Right forelimb (tissue), 1 donor: ENCODE data around the gene KIFC3.
A peak's percentile ranks its signal among the peaks of the same experiment; 100 is the strongest.
"Not testable (repeated sequence)": the region's sequence is repeated elsewhere in the genome, so short reads cannot be mapped to it uniquely, and the experiment has no call there.

ENCODE experiments used
- DNase-seq: peaks from one replicate; pipeline ENCODE4 v3.0.0-alpha.2; 2018

The KIFC3 gene

DNA sequence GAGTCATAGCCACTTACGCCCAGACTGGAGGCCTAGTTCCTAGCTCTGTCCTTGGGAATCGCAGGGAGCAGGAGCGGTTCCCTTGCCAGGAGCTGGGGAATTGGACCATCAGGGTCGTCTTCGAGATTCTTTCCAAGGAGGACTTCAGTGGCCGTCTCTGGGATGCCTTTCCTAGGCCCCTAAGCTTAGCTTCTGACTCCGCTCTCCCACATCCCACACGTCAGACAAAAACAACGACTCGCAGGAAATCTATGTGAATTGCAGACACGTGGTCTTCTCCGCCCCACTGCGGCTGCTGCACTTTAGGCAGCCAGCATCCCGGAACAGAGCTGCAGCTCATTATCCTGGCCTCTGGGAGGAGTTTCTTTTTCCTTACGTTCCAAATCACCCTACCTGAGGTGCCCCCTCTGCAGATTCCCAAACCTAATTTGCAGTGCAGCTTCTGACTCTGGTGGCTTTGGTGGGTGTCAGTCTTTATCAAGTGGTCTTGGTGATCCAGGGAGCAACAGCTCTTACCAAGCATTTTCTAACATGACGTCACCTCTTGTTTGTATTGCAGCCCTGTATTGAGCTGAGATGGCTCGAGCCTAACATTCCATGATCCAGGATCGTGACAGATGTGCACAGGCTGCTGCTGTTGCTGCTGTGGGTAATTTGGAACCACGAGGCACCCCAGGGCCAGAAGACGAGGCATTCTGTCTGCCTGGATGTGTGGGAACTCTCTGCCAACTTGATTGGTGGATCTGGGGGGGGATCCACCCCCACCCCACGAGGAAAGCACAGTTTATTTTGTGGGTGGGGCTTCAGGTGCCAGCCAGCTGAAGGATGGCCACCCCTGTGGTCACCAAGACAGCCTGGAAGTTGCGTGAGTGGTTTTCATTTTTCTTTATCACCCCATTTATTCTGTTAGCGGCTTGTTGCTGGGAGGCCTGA is 65.6 kb downstream of the KIFC3 start:
- DNase-seq: peak; percentile 75

DNA sequence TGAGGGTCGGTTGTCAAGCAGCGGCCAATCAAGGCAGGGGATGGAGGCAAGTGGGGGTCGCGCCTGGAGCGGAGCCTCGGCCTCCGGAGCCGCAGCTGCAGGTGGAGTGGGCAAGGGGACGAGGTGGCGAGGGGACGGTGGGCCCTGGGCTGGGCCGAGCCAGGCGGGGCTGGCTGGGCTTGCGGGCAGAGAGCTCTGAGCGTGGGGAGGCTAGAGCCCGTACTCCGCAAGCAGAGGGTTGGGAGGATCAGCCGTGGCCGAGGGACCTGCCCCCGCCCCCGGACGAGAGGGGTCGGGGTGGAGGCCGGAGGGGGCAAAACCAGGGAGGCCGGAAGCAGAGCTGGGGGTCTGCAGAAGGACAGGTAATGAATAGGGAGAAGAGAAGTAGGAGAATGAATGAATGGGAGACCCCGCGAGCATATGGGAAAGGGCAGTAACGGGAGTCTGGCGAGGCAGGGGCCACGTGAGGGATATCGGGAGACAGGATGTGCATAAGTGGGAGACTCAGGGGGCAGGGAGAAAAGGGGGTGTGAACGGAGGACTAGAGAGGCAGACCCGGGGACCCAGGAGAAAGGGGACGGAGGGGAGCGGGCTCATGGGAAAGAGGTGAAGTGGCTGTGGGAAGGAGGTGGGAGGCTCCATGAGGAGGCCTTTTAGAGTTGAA is 66.4 kb downstream of the KIFC3 start, which contains the start of gene KATNB1:
TSS of gene KATNB1 (plus strand) at position 16 of the 664 bp plus-strand sequence. CDS start 1,474 bp downstream, outside the sequence.
- no peak for DNase-seq

DNA sequence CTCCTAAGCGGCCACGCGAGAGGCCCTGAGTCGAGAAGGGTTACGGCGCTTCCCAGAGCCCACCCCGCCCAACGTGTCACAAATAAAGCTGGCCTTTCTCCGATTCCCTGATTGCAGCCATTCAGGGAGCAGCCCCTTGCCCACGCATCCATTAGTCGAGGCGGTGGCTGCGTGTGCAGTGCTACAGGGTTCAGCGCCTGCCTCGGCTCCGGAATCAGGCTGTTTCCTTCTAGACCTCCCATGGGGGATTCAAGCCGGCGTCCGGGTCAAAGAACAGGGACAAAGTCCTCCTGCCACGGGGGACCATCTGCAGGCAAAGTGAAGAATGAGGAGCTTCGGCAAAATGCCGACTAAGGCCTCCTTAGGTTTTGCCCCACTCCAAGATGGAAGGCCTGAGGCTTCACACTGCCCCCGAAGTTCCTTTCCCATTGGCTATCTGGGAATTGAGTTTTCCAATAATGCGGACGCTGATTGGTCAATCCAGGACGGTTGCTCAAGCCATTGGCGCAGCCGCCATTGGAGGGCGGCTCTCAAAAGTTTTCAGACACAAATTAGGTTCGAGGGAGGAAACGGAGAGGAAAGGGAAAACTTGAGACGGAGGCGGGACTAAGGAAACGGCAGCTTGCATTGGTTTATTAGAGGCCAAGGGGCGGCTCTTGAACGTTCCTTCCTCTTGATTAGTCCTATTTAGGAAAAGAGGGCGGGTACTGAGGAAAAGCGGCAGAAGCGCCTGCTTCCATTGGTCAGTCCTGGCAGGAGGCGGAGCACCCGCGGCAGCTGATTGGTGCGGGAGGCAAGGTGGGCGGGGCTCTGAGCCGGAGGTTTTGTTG is 67.2 kb downstream of the KIFC3 start:
- DNase-seq: peak; percentile 99

DNA sequence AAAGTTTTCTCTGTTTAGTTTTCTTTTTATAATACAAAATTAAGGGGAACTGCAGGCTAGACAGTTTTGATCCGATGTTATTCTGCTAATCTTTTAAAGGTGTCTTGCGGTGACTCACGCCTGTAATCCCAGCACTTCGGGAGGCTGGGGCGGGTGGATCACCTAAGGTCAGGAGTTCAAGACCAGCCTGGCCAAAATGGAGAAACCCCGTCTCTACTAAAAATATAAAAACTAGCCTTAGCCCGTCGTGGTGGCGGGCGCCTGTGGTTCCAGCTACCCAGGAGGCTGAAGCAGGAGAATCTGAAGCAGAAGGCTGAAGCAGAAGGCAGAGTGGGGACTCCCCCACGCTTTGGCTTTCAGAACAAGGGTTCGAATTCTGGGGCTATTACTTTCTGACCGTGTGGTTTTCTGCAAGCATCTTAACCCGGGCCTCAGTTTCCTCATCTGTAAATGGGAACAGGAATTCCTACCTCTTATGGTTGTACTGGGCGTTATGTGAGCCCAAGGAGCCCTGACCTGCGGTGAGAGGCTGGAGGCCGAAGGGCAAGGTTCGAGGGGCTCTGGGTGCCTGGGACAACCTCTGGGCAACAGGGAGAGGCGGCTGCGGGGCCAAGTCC is 67.9 kb downstream of the KIFC3 start:
- DNase-seq: no peak

DNA sequence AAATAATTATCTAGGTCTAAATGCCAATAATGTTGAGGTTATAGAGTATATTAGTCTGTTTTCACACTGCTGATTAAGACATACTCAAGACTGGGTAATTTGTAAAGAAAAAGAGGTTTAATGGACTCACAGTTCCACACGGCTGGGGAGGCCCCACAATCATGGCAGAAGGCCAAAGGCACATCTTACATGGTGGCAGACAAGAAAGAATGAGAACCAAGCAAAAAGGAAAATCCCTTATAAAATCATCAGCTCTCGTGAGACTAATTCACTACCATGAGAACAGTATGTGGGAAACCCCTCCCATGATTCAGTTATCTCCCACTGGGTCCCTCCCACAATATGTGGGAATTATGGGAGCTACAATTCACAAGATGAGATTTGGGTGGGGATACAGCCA is 69.6 kb downstream of the KIFC3 start:
- DNase-seq: no peak

DNA sequence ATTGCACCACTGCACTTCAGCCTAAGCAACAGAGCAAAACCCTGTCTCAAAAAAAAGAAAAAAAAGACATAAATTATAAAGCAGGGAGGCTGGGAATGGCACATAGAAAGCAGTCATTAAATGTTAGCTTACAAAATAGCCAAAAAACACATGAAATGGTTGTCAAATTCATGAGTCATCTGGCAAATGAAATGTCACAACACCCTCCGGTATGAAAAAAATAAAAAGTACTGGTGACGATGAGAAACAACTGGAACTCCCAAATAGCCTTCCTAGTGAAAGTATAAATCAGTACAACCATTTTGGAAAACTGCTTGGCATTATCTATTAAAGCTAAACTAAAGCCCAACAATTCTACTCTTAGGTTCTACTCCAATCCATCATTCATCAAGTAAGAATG is 70.3 kb downstream of the KIFC3 start:
- DNase-seq: no peak

DNA sequence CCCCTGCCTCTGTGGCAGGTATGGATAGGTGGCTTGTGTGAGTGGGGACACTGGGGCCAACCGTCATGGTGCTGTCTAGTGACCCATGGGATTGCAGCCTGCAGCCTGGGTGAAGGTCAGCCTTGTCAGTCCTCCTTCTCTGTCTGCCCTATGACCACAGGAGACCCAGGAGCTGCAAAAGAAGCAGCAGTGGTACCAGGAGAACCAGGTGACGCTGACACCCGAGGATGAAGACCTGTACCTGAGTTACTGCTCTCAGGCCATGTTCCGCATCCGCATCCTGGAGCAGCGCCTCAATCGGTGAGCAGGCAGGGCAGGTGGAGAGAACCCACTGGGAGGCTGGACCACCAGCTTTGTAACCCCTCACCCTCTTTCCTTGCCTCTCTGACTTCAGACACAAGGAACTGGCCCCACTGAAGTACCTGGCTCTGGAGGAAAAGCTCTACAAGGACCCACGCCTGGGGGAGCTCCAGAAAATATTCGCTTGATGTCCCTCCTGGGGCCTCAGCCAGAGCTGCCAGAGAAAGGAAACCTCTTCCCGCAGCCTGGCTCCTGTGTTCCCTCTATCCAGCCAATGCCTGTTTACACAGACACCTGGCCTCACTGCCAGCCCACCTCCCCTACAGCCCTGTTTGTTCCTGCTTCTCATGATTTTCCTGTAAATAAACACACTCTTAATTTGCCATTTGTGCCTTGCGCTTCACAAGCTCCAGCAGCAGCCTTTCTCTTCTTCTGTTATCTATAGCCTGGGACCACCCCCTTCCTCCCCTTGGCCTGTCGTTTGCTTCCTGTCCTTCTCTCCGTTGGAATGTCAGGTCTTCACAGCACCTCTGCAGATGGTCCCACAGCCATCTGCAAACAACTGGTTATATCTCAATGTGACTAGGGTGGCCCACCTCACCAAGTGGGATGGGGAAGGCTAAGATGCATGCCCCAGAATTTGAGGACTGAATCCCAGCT is 71.2 kb downstream of the KIFC3 start:
- DNase-seq: no peak

DNA sequence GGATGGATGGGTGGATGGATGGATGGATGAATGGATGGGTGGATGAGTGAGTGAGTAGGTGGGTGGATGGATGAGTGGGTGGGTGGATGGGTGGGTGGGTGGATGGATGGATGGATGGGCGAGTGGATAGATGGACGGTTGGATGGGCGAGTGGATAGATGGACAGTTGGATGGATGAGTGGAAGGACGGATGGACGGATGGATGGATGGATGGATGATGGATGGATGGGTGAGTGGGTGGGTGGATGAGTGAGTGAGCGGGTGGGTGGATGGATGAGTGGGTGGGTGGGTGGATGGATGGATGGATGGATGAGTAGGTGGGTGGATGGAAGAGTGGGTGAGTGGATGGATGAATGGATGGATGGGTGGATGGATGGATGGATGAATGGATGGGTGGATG is 72.4 kb downstream of the KIFC3 start:
- not testable (repeated sequence) for DNase-seq

DNA sequence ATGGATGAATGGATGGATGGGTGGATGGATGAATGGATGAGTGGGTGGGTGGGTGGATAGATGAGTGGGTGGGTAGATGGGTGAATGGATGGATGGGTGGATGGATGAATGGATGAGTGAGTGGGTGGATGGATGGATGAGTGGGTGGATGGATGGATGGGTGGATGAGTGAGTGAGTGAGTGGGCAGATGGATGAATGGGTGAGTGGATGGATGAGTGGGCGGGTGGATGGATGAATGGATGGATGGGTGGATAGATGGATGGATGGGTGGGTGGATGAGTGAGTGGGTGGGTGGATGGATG is 73.2 kb downstream of the KIFC3 start:
- DNase-seq: no peak

DNA sequence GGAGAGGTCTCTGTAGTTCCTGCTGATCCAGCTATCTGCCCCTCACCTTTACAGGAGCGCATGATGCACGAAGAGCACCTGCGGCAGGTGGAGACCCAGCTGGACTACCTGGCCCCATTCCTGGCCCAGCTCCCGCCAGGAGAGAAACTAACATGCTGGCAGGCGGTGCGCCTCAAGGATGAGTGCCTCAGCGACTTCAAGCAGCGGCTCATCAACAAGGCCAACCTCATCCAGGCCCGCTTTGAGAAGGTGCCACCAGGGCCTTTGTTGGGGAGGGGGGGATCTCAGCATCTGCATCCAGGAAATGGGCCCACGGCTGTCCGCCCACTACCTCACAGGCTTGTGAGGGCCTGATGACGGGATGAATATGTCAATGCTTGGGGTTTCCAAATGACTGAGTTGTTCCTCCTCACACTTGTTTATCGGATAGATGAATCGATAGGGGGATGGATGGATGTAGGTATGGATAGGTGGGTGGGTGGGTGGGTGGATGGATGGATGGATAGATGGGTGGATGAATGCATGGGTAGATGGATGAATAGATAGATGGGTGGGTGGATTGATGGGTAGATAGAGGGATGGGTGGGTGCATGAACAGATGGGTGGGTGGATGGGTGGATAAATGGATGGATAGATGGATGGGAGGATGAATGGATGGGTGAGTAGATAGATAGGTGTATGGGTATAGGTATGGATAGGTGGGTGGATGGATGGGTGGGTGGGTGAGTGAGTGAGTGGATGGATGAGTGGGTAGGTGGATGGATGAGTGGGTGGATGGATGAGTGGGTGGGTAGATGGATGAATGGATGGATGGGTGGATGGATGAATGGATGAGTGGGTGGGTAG is 73.7 kb downstream of the KIFC3 start:
- DNase-seq: no peak

DNA sequence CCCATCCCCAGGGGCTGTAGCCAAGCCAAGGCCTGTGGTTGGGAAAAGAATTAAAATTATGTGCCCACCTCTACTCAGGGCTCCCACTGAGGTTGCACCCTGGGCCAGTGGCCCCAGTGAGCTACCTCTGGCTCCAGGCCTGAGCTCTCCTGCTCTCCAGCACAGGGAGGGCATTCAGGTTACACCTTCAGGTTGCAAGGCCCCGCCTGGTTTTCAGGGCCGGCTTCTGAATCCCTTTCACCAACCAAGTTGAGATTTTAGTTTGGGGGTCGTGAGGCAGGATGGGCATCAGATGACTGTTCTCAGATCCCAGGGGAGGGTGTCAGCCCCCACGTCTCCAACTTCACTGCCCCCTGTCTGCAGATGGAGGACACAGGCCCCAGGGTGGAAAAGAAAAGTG is 74.7 kb downstream of the KIFC3 start:
- no peak for DNase-seq

DNA sequence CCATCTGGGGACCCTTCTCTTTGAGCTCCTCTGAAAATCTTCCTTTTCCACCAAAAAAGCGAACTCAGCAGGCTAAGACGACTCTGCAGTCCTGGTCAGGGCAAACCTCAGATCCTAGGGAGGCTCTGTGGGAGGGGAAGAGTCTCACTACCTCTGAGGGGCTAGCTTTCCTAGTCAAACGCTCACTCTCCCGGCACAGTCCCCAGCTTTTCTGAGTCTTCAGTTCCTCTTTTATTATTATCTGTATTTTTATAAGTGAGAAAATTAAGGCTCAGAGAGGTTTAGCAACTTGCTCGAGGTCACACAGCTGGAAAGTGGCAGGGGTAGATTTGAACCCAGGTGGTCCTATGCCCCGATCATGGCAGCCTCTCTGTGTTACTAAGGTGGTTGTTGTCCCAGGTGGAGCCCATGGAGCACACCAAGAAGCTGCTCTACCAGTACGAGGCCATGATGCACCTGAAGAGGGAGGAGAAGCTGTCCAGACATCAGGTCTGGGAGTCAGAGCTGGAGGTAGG is 75.8 kb downstream of the KIFC3 start:
- DNase-seq: no peak

DNA sequence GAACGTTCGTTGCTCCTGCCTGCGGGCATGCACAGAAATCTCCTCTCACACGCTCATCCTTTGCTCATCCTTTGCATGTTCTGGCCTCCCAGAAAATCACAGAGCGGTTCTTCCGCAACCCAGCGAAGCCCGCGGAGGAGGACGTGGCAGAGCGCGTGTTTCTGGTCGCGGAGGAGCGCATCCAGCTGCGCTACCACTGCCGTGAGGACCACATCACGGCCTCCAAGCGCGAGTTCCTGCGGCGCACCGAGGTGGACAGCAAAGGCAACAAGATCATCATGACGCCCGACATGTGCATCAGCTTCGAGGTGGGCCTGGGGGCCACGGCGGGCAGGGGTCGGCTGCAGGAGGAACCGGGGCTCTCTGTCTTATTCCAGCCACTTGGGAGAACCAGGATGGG is 76.3 kb downstream of the KIFC3 start:
- no peak for DNase-seq

DNA sequence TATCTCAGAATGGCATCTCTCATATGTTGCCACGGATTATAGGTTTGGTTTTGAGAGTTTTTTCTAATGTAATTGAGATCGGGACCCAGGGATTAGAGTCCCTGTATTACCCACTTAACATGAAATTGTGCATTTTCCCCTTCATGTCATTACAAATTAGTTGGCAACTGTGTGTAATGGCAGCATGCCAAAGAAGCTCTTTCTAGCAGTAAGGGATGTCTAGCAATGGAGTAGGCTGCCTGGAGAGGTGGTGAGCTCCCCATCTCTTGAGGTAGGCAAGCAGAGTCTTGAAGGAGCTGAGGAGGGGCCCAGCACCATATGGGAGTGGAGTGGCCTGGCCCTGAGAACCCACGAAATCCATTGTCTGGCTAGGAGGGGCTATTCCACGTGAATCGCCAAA is 76.7 kb downstream of the KIFC3 start:
- DNase-seq: no peak

DNA sequence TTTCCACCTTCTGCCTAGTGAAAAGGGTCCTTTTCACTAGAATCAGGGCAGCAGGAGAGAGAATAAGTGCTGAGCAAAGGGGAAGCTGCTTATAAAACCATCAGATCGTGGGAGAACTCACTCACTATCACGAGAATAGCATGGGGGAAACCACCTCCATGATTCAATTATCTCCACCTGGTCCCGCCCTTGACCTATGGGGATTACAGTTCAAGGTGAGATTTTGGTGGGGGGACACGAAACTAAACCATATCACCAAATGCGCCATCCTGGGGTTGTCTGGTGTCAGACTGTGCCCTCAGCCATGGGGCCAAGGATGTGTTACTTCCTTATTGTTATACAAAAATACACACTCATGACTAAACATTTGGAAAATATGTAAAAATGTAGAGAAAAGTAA is 77.1 kb downstream of the KIFC3 start:
- DNase-seq: no peak

DNA sequence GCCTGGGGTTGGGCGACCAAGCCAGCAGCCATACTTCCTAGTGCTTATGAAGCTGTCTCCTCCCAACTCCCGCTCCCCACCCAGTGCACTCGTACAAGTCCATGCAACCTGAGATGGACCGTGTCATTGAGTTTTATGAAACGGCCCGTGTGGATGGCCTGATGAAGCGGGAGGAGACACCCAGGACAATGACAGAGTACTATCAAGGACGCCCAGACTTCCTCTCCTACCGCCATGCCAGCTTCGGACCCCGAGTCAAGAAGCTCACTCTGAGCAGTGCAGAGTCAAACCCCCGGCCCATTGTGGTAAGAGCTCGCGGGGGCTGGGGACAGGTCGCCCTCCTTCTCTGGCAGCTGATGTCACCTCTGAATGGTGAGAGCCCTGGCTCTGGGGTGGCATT is 77.8 kb downstream of the KIFC3 start:
- DNase-seq: no peak

DNA sequence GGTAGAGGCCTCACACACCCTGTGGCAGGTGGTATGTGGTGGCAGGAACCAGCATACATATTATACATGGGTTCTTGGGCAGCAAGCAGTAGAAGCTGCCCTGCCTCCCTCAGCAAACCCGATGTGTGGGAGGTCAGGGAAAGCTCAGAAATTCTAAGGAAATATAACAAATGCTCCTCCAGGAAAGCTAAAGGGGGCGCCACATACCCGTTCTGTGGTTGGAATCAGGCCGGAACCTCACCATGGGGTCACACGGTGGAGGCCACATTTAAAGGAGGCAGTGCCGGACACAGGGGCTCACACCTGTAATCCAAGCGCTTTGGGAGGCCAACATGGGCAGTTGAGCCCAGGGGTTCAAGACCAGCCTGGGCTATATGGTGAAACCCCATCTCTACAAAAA is 79.1 kb downstream of the KIFC3 start:
- DNase-seq: no peak

DNA sequence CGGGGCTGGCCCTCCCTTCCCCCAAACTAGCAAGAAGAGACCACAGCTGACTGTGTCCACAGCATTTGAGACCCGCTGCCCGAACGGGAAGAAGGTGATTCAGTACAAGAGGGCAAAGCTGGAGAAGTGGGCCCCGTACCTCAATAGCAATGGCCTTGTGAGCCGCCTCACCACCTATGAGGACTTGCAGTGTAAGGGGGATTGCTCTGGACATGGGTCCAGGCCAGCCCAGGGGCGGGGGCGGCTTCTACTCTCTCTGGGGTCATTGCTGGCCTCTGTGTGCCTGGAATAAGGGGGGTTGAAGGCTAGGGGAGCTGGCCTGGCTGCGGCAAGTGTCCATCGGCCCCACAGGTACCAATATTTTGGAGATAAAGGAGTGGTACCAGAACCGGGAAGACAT is 79.6 kb downstream of the KIFC3 start:
- no peak for DNase-seq

DNA sequence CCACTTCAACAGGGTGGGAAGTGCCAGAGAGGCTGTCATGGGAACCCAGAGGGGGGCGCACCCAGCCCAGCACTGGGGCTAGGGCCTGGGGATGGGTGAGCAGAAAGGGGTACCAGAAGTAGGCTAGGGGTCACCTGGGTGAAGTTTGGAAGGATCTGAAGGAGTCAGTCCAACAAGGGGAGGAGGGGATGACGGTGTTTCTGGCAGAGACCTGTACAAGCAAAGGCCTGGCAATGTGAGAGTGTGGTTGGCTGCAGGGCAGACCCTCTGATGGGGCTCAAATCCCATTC is 80.1 kb downstream of the KIFC3 start:
- no peak for DNase-seq

DNA sequence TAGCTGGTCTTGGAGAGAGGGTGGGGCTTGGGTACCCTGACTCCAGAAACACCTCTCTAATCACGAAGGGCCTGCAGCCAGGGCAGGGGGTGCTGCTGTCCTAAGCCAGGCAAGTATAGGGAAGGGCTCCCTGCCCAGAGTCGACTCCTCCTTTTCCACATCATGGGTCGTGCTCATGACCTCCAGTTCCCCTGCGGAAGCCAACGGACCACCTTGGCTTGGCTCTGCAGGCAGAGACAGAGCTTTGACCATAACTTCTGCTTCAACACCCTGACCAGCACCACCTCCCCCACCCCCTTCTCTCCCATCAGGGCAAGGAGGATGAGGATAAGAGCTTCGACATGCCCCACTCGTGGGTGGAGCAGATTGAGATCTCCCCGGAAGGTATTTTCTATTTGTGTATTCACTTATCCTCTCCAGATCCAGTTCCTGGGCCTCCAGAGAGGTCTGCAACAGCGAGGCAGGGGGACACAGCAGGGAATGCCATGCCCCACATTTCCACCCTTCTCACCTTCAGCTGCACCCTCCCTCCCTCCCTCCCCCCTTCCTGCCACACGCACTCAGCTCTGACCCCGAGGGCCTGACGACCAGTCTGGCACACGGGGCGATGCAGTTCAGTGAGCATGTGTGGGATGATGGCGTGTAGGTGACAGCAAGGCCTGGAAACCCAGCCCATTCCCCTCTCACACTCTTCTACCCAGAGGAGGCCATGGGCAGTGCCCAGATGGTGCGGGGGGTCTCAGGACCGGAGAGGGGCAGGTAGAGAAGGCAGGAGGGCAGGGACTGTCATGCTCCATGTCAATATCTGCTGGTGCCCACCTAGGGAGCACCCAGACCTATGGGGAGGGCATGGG is 80.7 kb downstream of the KIFC3 start:
- no peak for DNase-seq
